ENCODE measurements around the gene CNTN5.

CNTN5 gene

DNA sequence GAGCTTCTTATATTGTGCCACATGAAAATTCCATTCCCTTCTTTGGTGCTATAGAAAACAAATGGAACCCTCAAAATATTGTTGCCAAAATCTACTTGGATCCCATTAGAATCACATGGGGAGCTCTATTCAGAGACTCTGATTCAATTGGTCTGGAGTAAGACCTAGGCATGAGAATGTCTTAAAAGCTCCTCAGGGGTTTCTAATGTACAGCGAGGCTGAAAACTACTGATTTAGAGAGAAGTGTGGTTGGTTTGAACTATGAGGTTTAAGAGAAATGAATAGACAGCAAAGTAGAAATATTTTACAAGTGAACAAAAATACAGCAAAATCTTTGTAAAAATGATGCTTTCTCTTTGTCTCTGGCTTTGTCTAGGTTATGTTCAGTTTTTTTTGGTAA is 514.7 kb downstream of the CNTN5 start:
- TF ChIP-seq, protein P1, sequence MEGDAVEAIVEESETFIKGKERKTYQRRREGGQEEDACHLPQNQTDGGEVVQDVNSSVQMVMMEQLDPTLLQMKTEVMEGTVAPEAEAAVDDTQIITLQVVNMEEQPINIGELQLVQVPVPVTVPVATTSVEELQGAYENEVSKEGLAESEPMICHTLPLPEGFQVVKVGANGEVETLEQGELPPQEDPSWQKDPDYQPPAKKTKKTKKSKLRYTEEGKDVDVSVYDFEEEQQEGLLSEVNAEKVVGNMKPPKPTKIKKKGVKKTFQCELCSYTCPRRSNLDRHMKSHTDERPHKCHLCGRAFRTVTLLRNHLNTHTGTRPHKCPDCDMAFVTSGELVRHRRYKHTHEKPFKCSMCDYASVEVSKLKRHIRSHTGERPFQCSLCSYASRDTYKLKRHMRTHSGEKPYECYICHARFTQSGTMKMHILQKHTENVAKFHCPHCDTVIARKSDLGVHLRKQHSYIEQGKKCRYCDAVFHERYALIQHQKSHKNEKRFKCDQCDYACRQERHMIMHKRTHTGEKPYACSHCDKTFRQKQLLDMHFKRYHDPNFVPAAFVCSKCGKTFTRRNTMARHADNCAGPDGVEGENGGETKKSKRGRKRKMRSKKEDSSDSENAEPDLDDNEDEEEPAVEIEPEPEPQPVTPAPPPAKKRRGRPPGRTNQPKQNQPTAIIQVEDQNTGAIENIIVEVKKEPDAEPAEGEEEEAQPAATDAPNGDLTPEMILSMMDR (IDR thresholded peaks at IDR 0.05): no peak
- DNase-seq (ENCODE audit: low spot score): no peak
- Histone ChIP-seq H3K4me3 (no peak overlapping the region), H3K27ac (no peak overlapping the region)

DNA sequence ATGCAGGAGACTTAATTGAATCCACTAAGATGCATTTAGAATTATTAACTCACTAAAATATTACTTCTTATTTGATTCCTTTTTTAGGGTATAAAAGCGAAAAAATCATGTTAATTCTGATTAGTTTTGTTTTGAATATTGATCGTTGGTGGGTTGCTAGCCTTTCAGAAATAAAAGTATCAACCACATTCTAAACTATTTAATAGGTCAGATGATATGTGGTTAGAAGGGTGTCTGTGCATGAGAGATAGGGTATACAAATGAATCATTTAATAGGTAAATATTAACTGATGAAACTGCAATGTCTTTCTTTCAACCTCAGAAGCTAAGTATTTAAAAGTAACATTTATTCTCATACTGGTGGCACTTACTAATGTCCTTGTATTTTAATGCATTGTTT is 515.1 kb downstream of the CNTN5 start:
- no peak overlapping the region for H3K4me3 ChIP-seq
- H3K27ac ChIP-seq: no peak overlapping the region
- no peak for DNase-seq (ENCODE audit: low spot score)
- TF ChIP-seq, protein P1 (IDR thresholded peaks at IDR 0.05): no peak

DNA sequence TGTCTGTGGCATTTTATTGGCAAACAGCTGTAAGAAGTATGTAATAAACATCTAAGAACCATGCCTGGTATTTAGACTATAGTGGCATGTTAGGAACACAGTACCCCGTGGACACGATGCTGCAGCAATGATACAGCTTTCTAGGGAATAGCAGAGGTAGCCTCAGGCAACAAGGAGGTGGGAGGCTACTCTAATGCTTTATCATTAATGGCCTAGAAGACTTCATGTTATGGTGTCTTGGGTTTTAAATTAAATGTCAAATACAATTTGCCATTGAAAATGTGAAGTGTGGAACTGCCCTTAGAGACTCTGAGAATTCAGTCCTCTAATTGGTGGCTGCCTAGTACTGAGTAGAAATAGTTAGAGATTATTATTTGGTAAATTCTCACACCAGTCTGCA is 516.9 kb downstream of the CNTN5 start:
- H3K4me3 ChIP-seq: no peak overlapping the region
- TF ChIP-seq, protein P1 (IDR thresholded peaks at IDR 0.05): no peak
- no peak overlapping the region for H3K27ac ChIP-seq
- DNase-seq (ENCODE audit: low spot score): no peak

DNA sequence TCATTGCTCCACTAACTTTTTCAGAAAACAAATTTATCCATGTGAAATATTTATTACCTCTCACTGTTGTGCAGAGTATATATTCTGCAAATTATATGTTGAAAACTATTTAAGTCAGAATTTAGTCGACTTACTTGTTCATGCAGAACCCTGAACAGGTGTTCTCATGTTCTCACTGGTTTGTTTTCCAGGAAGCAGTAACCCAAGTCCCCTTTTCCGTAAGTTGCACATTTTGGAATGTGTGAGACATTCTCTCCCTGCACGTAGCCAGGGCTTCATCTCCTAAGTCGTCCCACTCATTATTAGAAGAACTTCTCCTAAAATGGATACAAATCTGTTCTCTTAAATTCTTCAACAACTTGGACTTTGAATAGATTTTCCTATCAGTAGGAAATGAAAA is 524.9 kb downstream of the CNTN5 start:
- TF ChIP-seq, protein P1 (IDR thresholded peaks at IDR 0.05): no peak

DNA sequence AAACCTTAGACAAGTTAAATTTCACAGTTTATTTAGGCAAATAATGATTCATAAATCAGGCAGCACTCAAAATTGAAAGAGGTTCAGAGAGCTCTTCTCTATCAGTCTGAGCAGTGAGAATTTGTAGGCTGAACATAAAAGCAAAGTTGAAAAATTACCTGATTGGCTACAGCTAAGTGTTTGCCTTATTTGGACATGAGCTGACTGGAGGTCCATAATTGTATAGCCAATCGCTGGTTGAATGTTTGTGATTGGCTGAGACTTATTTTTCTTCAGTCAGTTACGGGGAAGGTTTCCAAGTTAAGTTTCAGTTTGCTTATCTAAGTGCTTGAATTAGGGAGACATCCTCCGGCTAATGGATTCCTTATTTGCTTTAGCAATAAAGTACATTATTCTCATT is 527.5 kb downstream of the CNTN5 start:
- TF ChIP-seq, protein P1 (IDR thresholded peaks at IDR 0.05): no peak
- H3K27ac ChIP-seq: no peak overlapping the region
- no peak overlapping the region for H3K4me3 ChIP-seq
- no peak for DNase-seq (ENCODE audit: low spot score)

More for the DNA sequence above, 524.9 kb downstream of the CNTN5 start:
- no peak for DNase-seq (ENCODE audit: low spot score)
- H3K27ac ChIP-seq: no peak overlapping the region
- H3K4me3 ChIP-seq: no peak overlapping the region

DNA sequence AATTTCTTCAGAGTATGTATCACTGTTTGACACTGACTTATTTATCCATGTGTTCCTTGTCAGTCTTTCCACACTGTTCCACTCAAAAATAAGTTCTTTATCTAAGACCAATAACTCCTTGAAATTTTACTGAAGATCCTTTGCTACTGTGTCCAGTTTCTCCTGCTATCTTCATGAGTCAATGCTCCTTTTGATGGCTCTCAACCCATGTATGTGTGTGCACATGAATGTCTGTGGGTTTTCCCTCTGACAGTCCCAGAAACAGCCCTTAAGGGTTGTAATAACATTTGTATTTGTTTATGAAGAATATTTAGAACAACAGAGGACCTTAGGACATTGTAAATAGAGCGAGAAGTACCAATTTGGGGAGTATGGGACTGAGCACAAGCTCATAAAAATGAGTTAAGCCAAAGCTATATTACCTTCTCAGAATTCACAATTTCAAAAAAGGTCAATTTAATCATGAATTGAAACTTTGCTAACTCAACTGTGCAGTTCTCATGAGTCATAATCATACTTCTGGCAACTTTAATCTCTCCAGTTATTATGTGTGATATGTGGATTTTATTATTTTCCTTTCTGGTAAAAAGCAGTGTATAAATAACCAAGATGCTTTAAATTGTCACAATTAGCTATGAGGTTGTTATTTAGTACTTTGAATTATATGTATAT is 533.6 kb downstream of the CNTN5 start:
- no peak overlapping the region for H3K4me3 ChIP-seq
- TF ChIP-seq, protein P1 (IDR thresholded peaks at IDR 0.05): no peak

DNA sequence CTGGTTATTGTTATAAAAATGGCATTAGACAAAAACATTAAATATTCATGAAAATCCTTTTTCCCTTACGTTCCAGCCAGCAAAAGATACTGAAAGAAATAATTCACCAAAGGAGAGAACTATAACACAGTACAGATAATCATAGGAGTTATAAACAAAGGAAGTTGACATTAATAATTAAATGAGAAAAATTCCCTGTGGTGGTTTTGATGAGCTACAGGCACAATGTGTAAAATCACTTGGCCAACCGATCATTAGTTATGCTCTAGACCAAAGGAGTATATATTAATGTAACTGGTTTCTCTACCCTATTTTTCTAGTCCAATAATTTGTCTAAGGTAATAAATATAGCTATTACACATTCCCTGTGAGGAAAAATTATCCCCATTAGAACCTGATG is 534.7 kb downstream of the CNTN5 start:
- no peak for DNase-seq (ENCODE audit: low spot score)
- Histone ChIP-seq H3K4me3 (no peak overlapping the region), H3K27ac (no peak overlapping the region)
- TF ChIP-seq, protein P1 (IDR thresholded peaks at IDR 0.05): no peak

More for the DNA sequence above, 533.6 kb downstream of the CNTN5 start:
- no peak for DNase-seq (ENCODE audit: low spot score)
- no peak overlapping the region for H3K27ac ChIP-seq

Measured in coronary artery (tissue), 2 donors.